Dermis blood vessel endothelial cell (primary cell): Measurements from ENCODE around the gene NLE1. TPM values are rescaled to one million over a fixed set of nuclear protein-coding genes. Genes with fewer than 3 reads are reported as not detected.
A peak's percentile ranks its signal among the peaks of the same experiment; 100 is the strongest.
"Not testable (repeated sequence)": the region's sequence is repeated elsewhere in the genome, so short reads cannot be mapped to it uniquely, and the experiment has no call there.

ENCODE experiments used
- DNase-seq: peaks from one replicate; pipeline ENCODE4 v3.0.0; 2010
- total RNA-seq: library from RNA; depleted of rRNA; stranded (reverse); fragments of >200 nt; gene quantifications from 2 replicates; pipeline ENCODE4 v1.2.3, GENCODE V29; 2014

The NLE1 gene
- 22.6 and 28.0 TPM in 2 replicates for total RNA-seq

- peak; percentile 89 for DNase-seq
Observed at GRCh38 chr17:35141681-35142466, at the start of gene NLE1. TSS of gene NLE1 (minus strand) at chr17:35142303. CDS start at chr17:35142275, 28 bp downstream.

- peak; percentile 62 for DNase-seq
Observed at GRCh38 chr17:35191001-35191695, 49.0 kb upstream of the NLE1 start.

- peak; percentile 57 for DNase-seq
Observed at GRCh38 chr17:35189291-35189690, 47.2 kb upstream of the NLE1 start.

GRCh38 chr17:35188111-35188510, 46.0 kb upstream of the NLE1 start:
- DNase-seq, result peak; percentile 17

GRCh38 chr17:35187481-35187880, 45.4 kb upstream of the NLE1 start:
- DNase-seq, result no peak

GRCh38 chr17:35185849-35186248, 43.7 kb upstream of the NLE1 start:
- DNase-seq, result no peak

- DNase-seq, result no peak
Observed at GRCh38 chr17:35184274-35184673, 42.2 kb upstream of the NLE1 start.

- no peak for DNase-seq
Observed at GRCh38 chr17:35183332-35183731, 41.2 kb upstream of the NLE1 start.

GRCh38 chr17:35179379-35179778, 37.3 kb upstream of the NLE1 start:
- DNase-seq, result not testable (repeated sequence)

GRCh38 chr17:35176897-35177296, 34.8 kb upstream of the NLE1 start:
- DNase-seq, result no peak

GRCh38 chr17:35175638-35176415, 33.7 kb upstream of the NLE1 start:
- DNase-seq, result no peak

- DNase-seq, result no peak
Observed at GRCh38 chr17:35174835-35175334, 32.8 kb upstream of the NLE1 start.

GRCh38 chr17:35172321-35172720, 30.2 kb upstream of the NLE1 start:
- not testable (repeated sequence) for DNase-seq

- DNase-seq, result peak; percentile 41
Observed at GRCh38 chr17:35171834-35172233, 29.7 kb upstream of the NLE1 start.

- peak; percentile 63 for DNase-seq
Observed at GRCh38 chr17:35170968-35171771, 29.1 kb upstream of the NLE1 start.

GRCh38 chr17:35169835-35170363, 27.8 kb upstream of the NLE1 start:
- no peak for DNase-seq

- peak; percentile 33 for DNase-seq
Observed at GRCh38 chr17:35167666-35168065, 25.6 kb upstream of the NLE1 start.

GRCh38 chr17:35167046-35167445, 24.9 kb upstream of the NLE1 start:
- no peak for DNase-seq

GRCh38 chr17:35166526-35166925, 24.4 kb upstream of the NLE1 start:
- no peak for DNase-seq

GRCh38 chr17:35164716-35165115, 22.6 kb upstream of the NLE1 start:
- DNase-seq, result no peak

GRCh38 chr17:35163886-35164285, 21.8 kb upstream of the NLE1 start:
- no peak for DNase-seq

- no peak for DNase-seq
Observed at GRCh38 chr17:35162755-35163154, 20.7 kb upstream of the NLE1 start.
